Esophagus muscularis mucosa (tissue), 4 donors: ENCODE measurements around the gene ENG. TPM values are rescaled to one million over a fixed set of nuclear protein-coding genes. Genes with fewer than 3 reads are reported as not detected.

Source experiments
- DNase-seq: peaks from one replicate; pipeline ENCODE4 v3.0.0-alpha.2; 2017; ENCODE audit errors: extremely low spot score
- H3K27ac ChIP-seq, 4 donors: fragments of 200-600 bp; sonication (generic); replicated peaks in 1 of 4; 1 replicate in 3 of 4; 2 replicates in 1 of 4; pipeline ENCODE4 v1.5.1; 2016 to 2019; ENCODE audit warnings: mild to moderate bottlenecking in 1 of 4
- H3K27me3 ChIP-seq, 4 donors: fragments of 200-600 bp; sonication (generic); one replicate each; pipeline versions ENCODE4 v1.5.1 to v1.6.0; 2016 to 2019
- H3K36me3 ChIP-seq, 4 donors: fragments of 200-600 bp; sonication (generic); one replicate each; pipeline ENCODE4 v1.5.1; 2016 to 2019
- H3K4me1 ChIP-seq, 4 donors: fragments of 200-600 bp; sonication (generic); one replicate each; pipeline ENCODE4 v1.5.1; 2016 to 2019
- H3K4me3 ChIP-seq, 4 donors: fragments of 200-600 bp; sonication (generic); 1 replicate in 2 of 4; 2 replicates in 2 of 4; pipeline ENCODE4 v1.5.1; 2016 to 2019; ENCODE audit warnings: mild to moderate bottlenecking in 4 of 4, moderate library complexity in 1 of 4
- H3K9me3 ChIP-seq, 4 donors: fragments of 200-600 bp; sonication (generic); 1 replicate in 3 of 4; 2 replicates in 1 of 4; pipeline ENCODE4 v1.5.1; 2016 to 2019
- EP300 ChIP-seq: sonication (generic); formaldehyde crosslinking; IDR thresholded peaks from one replicate; pipeline ENCODE4 v1.6.1; 2017; ENCODE audit warnings: antibody characterized with exemption
- POLR2A ChIP-seq: fragments of 450-650 bp; IDR thresholded peaks from one replicate; pipeline ENCODE4 v1.6.1; 2017; ENCODE audit warnings: antibody characterized with exemption, moderate library complexity, mild to moderate bottlenecking, low read depth
- POLR2AphosphoS5 ChIP-seq, 2 donors: sonication (generic); formaldehyde crosslinking; IDR thresholded peaks; one replicate each; pipeline ENCODE4 v1.6.1; 2017; ENCODE audit warnings: antibody characterized with exemption in 2 of 2
- WGBS: methylation state at CpG from one replicate; pipeline ENCODE4 v1.1.5; 2018; 5-methylcytosine and 5-hydroxymethylcytosine counted together
- intact Hi-C: fragments of 100-400 bp; cut with DNase I; formaldehyde crosslinking; loops from one replicate; pipeline ENCODE4 v1.15.1; 2023
- small RNA-seq, 3 donors: library from RNA; depleted of rRNA; stranded (forward); fragments of <200 nt; gene quantifications; one replicate each; pipeline ENCODE3, GENCODE V24; 2016
- total RNA-seq, 4 donors: library from RNA; depleted of rRNA; stranded (reverse); fragments of >200 nt; gene quantifications; one replicate each; pipeline versions ENCODE4 v1.1.0 to v1.2.1, GENCODE V29; 2016
- TF ChIP-seq, protein P1 (sequence below), 3 experiments: fragments of 200-600 bp in 2 of 3; fragments of 450-650 bp in 1 of 3; sonication (generic) in 2 of 3; IDR thresholded peaks; one replicate each; pipeline ENCODE4 v1.5.1; 2017 to 2019; ENCODE audit warnings: antibody characterized with exemption in 3 of 3, mild to moderate bottlenecking in 2 of 3, moderate library complexity in 1 of 3

Gene ENG
- total RNA-seq, 4 donors from 2014 or later, result 36.5 to 91.2 (median 78.3) TPM

- Histone ChIP-seq H3K4me3 (peak overlapping the region in 3 of 4 donors; percentile 20 to 60 (median 41)), H3K4me1 (peaks cover 35 to 50% (median 43%) of the 10 kb centered on the region in 4 donors), H3K9me3 (no peaks in the 10 kb centered on the region), H3K36me3 (peaks cover 0 to 11% (median 0%) of the 10 kb centered on the region in 4 donors), H3K27me3 (peaks cover 0 to 22% (median 0%) of the 10 kb centered on the region in 4 donors), H3K27ac (peak overlapping the region; percentile 48 to 75 (median 70))
- no peak for DNase-seq
- intact Hi-C loops, result no loop called here
- no peak for TF ChIP-seq EP300
- peak in 1 of 2 donors; percentile 18 for TF ChIP-seq POLR2AphosphoS5 (IDR thresholded peaks at IDR 0.05)
- TF ChIP-seq POLR2A, result no peak
- TF ChIP-seq, protein P1, sequence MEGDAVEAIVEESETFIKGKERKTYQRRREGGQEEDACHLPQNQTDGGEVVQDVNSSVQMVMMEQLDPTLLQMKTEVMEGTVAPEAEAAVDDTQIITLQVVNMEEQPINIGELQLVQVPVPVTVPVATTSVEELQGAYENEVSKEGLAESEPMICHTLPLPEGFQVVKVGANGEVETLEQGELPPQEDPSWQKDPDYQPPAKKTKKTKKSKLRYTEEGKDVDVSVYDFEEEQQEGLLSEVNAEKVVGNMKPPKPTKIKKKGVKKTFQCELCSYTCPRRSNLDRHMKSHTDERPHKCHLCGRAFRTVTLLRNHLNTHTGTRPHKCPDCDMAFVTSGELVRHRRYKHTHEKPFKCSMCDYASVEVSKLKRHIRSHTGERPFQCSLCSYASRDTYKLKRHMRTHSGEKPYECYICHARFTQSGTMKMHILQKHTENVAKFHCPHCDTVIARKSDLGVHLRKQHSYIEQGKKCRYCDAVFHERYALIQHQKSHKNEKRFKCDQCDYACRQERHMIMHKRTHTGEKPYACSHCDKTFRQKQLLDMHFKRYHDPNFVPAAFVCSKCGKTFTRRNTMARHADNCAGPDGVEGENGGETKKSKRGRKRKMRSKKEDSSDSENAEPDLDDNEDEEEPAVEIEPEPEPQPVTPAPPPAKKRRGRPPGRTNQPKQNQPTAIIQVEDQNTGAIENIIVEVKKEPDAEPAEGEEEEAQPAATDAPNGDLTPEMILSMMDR (IDR thresholded peaks at IDR 0.05), result no peak
- 68% methylated on average over 8 of the region's 8 CpGs for WGBS
Observed at GRCh38 chr9:127768698-127769097, 85.8 kb downstream of the ENG start.

DNA sequence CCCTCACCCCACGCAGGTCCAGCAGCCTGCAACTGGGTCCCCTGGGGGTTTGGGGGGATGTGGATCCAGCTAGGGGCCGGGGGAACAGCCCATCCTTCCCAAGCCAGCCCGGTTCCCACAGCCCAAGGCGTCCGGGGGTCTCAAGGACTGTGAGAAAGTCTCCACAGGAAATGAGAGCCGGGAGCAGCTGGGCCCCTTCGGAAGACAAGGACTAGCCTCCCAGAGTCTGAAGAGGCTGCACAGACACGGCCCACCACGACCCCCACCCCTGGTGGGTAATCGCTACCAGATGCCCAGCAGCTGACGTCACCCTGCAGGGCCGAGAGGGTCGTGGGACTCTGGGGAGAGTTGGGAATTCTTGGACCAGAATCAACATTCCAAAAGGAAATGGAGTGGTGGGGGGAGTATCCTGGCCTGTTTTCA lies 86.5 kb downstream of the ENG start:
- WGBS, result 52% methylated on average over 11 of the region's 13 CpGs
- no peak for DNase-seq
- no peak for TF ChIP-seq POLR2AphosphoS5 (IDR thresholded peaks at IDR 0.05)
- no peak for TF ChIP-seq POLR2A
- no peak for TF ChIP-seq EP300
- TF ChIP-seq, protein P1 (IDR thresholded peaks at IDR 0.05), result no peak
- Histone ChIP-seq H3K27me3 (peaks cover 0 to 28% (median 0%) of the 10 kb centered on the region in 4 donors), H3K4me3 (peak overlapping the region in 3 of 4 donors; percentile 5 to 41 (median 20)), H3K4me1 (peaks cover 36 to 57% (median 45%) of the 10 kb centered on the region in 4 donors), H3K36me3 (peaks cover 0 to 11% (median 0%) of the 10 kb centered on the region in 4 donors), H3K27ac (peak overlapping the region; percentile 48 to 75 (median 70)), H3K9me3 (no peaks in the 10 kb centered on the region)
- intact Hi-C loops, result no loop called here

DNA sequence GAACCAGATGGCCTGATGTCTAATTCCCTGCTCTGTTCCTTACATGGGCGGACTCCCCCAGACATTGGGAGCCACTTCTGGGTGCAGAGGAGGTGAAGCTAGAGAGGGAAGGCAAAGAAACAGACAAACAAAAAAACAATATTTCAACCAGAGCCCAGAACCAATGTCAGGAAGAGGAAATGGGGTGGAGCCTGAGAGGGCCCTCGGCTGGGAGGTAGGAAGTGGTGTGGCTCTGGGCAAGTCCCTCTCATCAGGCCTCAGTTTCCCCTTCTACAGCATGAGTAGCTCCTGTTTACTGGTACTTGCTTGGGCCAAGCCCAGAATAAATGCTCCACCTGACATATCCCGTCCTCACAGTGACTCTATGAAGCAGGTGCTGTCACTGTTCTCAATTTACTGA lies 87.0 kb downstream of the ENG start:
- Histone ChIP-seq H3K9me3 (no peaks in the 10 kb centered on the region), H3K4me1 (peaks cover 36 to 61% (median 46%) of the 10 kb centered on the region in 4 donors), H3K4me3 (peak overlapping the region in 1 of 4 donors; percentile 41), H3K27ac (peak overlapping the region; percentile 48 to 75 (median 70)), H3K36me3 (peaks cover 0 to 11% (median 0%) of the 10 kb centered on the region in 4 donors), H3K27me3 (peaks cover 0 to 29% (median 0%) of the 10 kb centered on the region in 4 donors)
- intact Hi-C loops, result no loop called here
- TF ChIP-seq EP300, result no peak
- TF ChIP-seq POLR2A, result no peak
- TF ChIP-seq, protein P1 (IDR thresholded peaks at IDR 0.05), result no peak
- no peak for TF ChIP-seq POLR2AphosphoS5 (IDR thresholded peaks at IDR 0.05)
- WGBS, result 73% methylated on average over 3 of the region's 3 CpGs
- no peak for DNase-seq

GRCh38 chr9:127765418-127765817 lies 89.0 kb downstream of the ENG start:
- DNase-seq, result no peak
- intact Hi-C loops, result no loop called here
- H3K4me1 ChIP-seq, result peaks cover 33 to 58% (median 43%) of the 10 kb centered on the region in 4 donors
- H3K4me3 ChIP-seq, result no peak overlapping the region
- H3K27me3 ChIP-seq, result peaks cover 0 to 49% (median 0%) of the 10 kb centered on the region in 4 donors
- 89% methylated on average over 1 of the region's 1 CpG for WGBS
- H3K36me3 ChIP-seq, result peaks cover 0 to 20% (median 0%) of the 10 kb centered on the region in 4 donors
- TF ChIP-seq POLR2A (no peak), POLR2AphosphoS5 (IDR thresholded peaks at IDR 0.05) (no peak), EP300 (no peak)
- TF ChIP-seq, protein P1 (IDR thresholded peaks at IDR 0.05), result no peak
- no peaks in the 10 kb centered on the region for H3K9me3 ChIP-seq
- H3K27ac ChIP-seq, result peak overlapping the region in 1 of 4 donors; percentile 71

Small RNA genes lying within 50 kb of the gene (small RNA-seq; reads per million reads assigned to genes)
- 0 to 0.34 (median 0) reads per million in 3 donors for gene MIR4672
- gene RF00019, result 0 reads per million in 3 donors
- 0 reads per million in 3 donors for gene RNA5SP296

Other genes starting within 250 kb of the ENG start
- 10 to 100 TPM; 17.2 to 34.0 (median 19.8) TPM for gene STXBP1, start 242.4 kb downstream of the ENG start, total RNA-seq
- gene CFAP157, start 147.7 kb downstream of the ENG start, total RNA-seq, result under 1 TPM in 2 of 4 donors, not detected in 2; 0.26 to 0.42 TPM
- gene PTRH1, start 139.0 kb downstream of the ENG start, total RNA-seq, result 10 to 100 TPM; 16.8 to 23.5 (median 20.5) TPM
- under 1 TPM in 3 of 4 donors, not detected in 1; under 0.01 to 0.17 (median 0.11) TPM for gene TTC16, start 138.6 kb downstream of the ENG start, total RNA-seq
- 1 to 10 TPM; 5.4 to 9.2 (median 7.0) TPM for gene TOR2A, start 119.4 kb downstream of the ENG start, total RNA-seq
- 10 to 100 TPM in 3 of 4 donors, 1 to 10 TPM in 1; 5.0 to 18.1 (median 14.3) TPM for gene SH2D3C, start 76.0 kb downstream of the ENG start, total RNA-seq
- gene CDK9, start 68.6 kb downstream of the ENG start, total RNA-seq, result 10 to 100 TPM; 54.4 to 79.6 (median 71.7) TPM
- 10 to 100 TPM; 36.1 to 56.3 (median 50.1) TPM for gene FPGS, start 51.8 kb downstream of the ENG start, total RNA-seq
- gene AK1, start 23.0 kb upstream of the ENG start, total RNA-seq, result 10 to 100 TPM; 37.4 to 75.0 (median 56.0) TPM
- 100 to 1,000 TPM in 3 of 4 donors, 10 to 100 TPM in 1; 95.9 to 169 (median 125) TPM for gene ST6GALNAC6, start 44.9 kb upstream of the ENG start, total RNA-seq
- gene ST6GALNAC4, start 62.4 kb upstream of the ENG start, total RNA-seq, result 10 to 100 TPM; 20.3 to 44.8 (median 35.9) TPM
- gene PIP5KL1, start 76.1 kb upstream of the ENG start, total RNA-seq, result 1 to 10 TPM; 1.3 to 2.8 (median 2.2) TPM
- gene DPM2, start 83.2 kb upstream of the ENG start, total RNA-seq, result 10 to 100 TPM in 1 of 4 donors, 1 to 10 TPM in 3; 6.6 to 13.3 (median 8.5) TPM
- gene EEIG1, start 126.3 kb upstream of the ENG start, total RNA-seq, result 10 to 100 TPM; 12.4 to 29.5 (median 20.0) TPM
- 10 to 100 TPM in 2 of 4 donors, 1 to 10 TPM in 2; 5.4 to 12.0 (median 9.7) TPM for gene NAIF1, start 212.7 kb upstream of the ENG start, total RNA-seq
- gene SLC25A25, start 213.6 kb upstream of the ENG start, total RNA-seq, result 100 to 1,000 TPM in 1 of 4 donors, 10 to 100 TPM in 3; 14.5 to 140 (median 21.3) TPM